ENCODE results near the gene UBTF. TPM values are rescaled to one million over a fixed set of nuclear protein-coding genes. Genes with fewer than 3 reads are reported as not detected.

The UBTF gene
- total RNA-seq, 1 donor from 2014 or later: 146 TPM

- no peak overlapping the region for H3K4me3 Mint-ChIP-seq
- intact Hi-C loops (cut with micrococcal nuclease): no loop called here
- POLR2A ChIA-PET: interaction anchor here (0.6 kb wide), 1 partner anchor 78 kb away, joined by 5 read pairs; no protein-coding TSS in a partner anchor
- H3K4me1 Mint-ChIP-seq: peaks cover 4% of the 10 kb centered on the region
- TF ChIP-seq CTCF (IDR thresholded peaks at IDR 0.05): no peak
- CTCF ChIA-PET: no interaction called here
- no peaks in the 10 kb centered on the region for H3K9me3 Mint-ChIP-seq
- no peak overlapping the region for H3K27ac Mint-ChIP-seq
- no peaks in the 10 kb centered on the region for H3K27me3 Mint-ChIP-seq
- ATAC-seq (ENCODE audit: low read depth) (no peak), DNase-seq (no peak)
- H3K36me3 Mint-ChIP-seq (ENCODE audit: low read depth): no peaks in the 10 kb centered on the region
Measured at GRCh38 chr17:44236444-44236991, 17.0 kb upstream of the UBTF start.

GRCh38 chr17:44235583-44235936 lies 16.1 kb upstream of the UBTF start:
- CTCF ChIA-PET: no interaction called here
- Mint-ChIP-seq H3K4me1 (no peaks in the 10 kb centered on the region), H3K36me3 (ENCODE audit: low read depth) (no peaks in the 10 kb centered on the region), H3K27me3 (no peaks in the 10 kb centered on the region), H3K4me3 (no peak overlapping the region), H3K9me3 (no peaks in the 10 kb centered on the region), H3K27ac (no peak overlapping the region)
- intact Hi-C loops (cut with micrococcal nuclease): no loop called here
- DNase-seq (no peak), ATAC-seq (ENCODE audit: low read depth) (no peak)
- TF ChIP-seq CTCF (IDR thresholded peaks at IDR 0.05): no peak
- POLR2A ChIA-PET: interaction anchor here (0.7 kb wide), 1 partner anchor 118 kb away, joined by 3 read pairs; no protein-coding TSS in a partner anchor

- ChIA-PET CTCF (no interaction called here), POLR2A (no interaction called here)
- Mint-ChIP-seq H3K27ac (no peak overlapping the region), H3K27me3 (no peaks in the 10 kb centered on the region), H3K4me1 (no peaks in the 10 kb centered on the region), H3K4me3 (no peak overlapping the region), H3K36me3 (ENCODE audit: low read depth) (no peaks in the 10 kb centered on the region), H3K9me3 (no peaks in the 10 kb centered on the region)
- no peak for TF ChIP-seq CTCF (IDR thresholded peaks at IDR 0.05)
- no peak for ATAC-seq (ENCODE audit: low read depth)
- intact Hi-C loops (cut with micrococcal nuclease): no loop called here
- DNase-seq: no peak
Measured at GRCh38 chr17:44233582-44233981, 14.1 kb upstream of the UBTF start.

GRCh38 chr17:44232061-44232460 lies 12.6 kb upstream of the UBTF start:
- no peaks in the 10 kb centered on the region for H3K36me3 Mint-ChIP-seq (ENCODE audit: low read depth)
- H3K27ac Mint-ChIP-seq: no peak overlapping the region
- no peaks in the 10 kb centered on the region for H3K27me3 Mint-ChIP-seq
- no peaks in the 10 kb centered on the region for H3K9me3 Mint-ChIP-seq
- ChIA-PET CTCF (no interaction called here), POLR2A (no interaction called here)
- ATAC-seq (ENCODE audit: low read depth) (no peak), DNase-seq (no peak)
- intact Hi-C loops (cut with micrococcal nuclease): no loop called here
- H3K4me1 Mint-ChIP-seq: no peaks in the 10 kb centered on the region
- TF ChIP-seq CTCF (IDR thresholded peaks at IDR 0.05): no peak
- no peak overlapping the region for H3K4me3 Mint-ChIP-seq

- no peak for TF ChIP-seq CTCF (IDR thresholded peaks at IDR 0.05)
- intact Hi-C loops (cut with micrococcal nuclease): no loop called here
- H3K4me3 Mint-ChIP-seq: no peak overlapping the region
- no peak overlapping the region for H3K27ac Mint-ChIP-seq
- no peaks in the 10 kb centered on the region for H3K9me3 Mint-ChIP-seq
- no peaks in the 10 kb centered on the region for H3K27me3 Mint-ChIP-seq
- POLR2A ChIA-PET: interaction anchor here (1.2 to 1.7 kb wide), 2 partner anchors 9 to 10 kb away, joined by 5 to 7 read pairs; partner anchors contain the start of gene UBTF
- no peaks in the 10 kb centered on the region for H3K36me3 Mint-ChIP-seq (ENCODE audit: low read depth)
- H3K4me1 Mint-ChIP-seq: no peaks in the 10 kb centered on the region
- CTCF ChIA-PET: interaction anchor here (1.0 kb wide), 1 partner anchor 20 kb away, joined by 4 read pairs; no protein-coding TSS in a partner anchor
- ATAC-seq (ENCODE audit: low read depth) (no peak), DNase-seq (no peak)
Measured at GRCh38 chr17:44230140-44230539, 10.7 kb upstream of the UBTF start.
